K562 (cell line): ENCODE measurements around the gene EPB41L2. TPM values are rescaled to one million over a fixed set of nuclear protein-coding genes. Genes with fewer than 3 reads are reported as not detected.

Experiments used
- NONO ChIP-seq, 2 experiments: fragments of 200-400 bp in 1 of 2; fragments of 450-650 bp in 1 of 2; formaldehyde crosslinking in 1 of 2; IDR thresholded peaks; 2 replicates each; pipeline ENCODE4 v1.6.1; 2017; ENCODE audit warnings: low read depth in 2 of 2, mild to moderate bottlenecking in 2 of 2, moderate library complexity in 2 of 2, low read length in 1 of 2
- SMARCA5 ChIP-seq: fragments of 450-650 bp; IDR thresholded peaks from 2 replicates; pipeline ENCODE4 v1.6.1; 2016
- polyA plus RNA-seq, 8 experiments: library from polyadenylated mRNA; depleted of rRNA in 4 of 8; stranded (reverse) in 5 of 8; unstranded in 3 of 8; fragments of >200 nt; fragmentation: Nextera tagmentation in 2 of 8; fragmentation: Illumina TruSeq in 1 of 8; extraction: Ambion mirVana in 2 of 8; extraction: Trizol in 1 of 8; gene quantifications; 2 replicates each; pipeline versions ENCODE4 v1.2.1 to v1.2.3, GENCODE V29; 2011 to 2014; ENCODE audit warnings: inconsistent platforms in 1 of 8, missing spikeins in 1 of 8
- total RNA-seq, 7 experiments: library from RNA; depleted of rRNA in 6 of 7; stranded (reverse); fragments of >200 nt in 6 of 7; fragmentation: Illumina TruSeq in 2 of 7; extraction: Trizol in 2 of 7; gene quantifications; 2 replicates each; pipeline versions ENCODE4 v1.2.1 to v1.2.3, GENCODE V29; 2011 to 2021; ENCODE audit warnings: low replicate concordance in 1 of 7
- TF ChIP-seq, protein P1 (sequence below): sonication (generic); formaldehyde crosslinking; IDR thresholded peaks from 2 replicates; pipeline ENCODE4 v1.8.0; 2023; ENCODE audit warnings: missing genetic modification reagents, mild to moderate bottlenecking, borderline replicate concordance
- TF ChIP-seq, protein P2 (sequence below): fragments of 250-450 bp; sonication (Bioruptor Pico); IDR thresholded peaks from 2 replicates; pipeline ENCODE4 v1.4.0; 2020

The EPB41L2 gene
- total and polyA plus RNA-seq, 9 of the 15 experiments (the other 6 are each of a cell fraction or from before 2014, with no cell fraction given) = 5.1 to 53.6 (median 25.0) TPM

DNA sequence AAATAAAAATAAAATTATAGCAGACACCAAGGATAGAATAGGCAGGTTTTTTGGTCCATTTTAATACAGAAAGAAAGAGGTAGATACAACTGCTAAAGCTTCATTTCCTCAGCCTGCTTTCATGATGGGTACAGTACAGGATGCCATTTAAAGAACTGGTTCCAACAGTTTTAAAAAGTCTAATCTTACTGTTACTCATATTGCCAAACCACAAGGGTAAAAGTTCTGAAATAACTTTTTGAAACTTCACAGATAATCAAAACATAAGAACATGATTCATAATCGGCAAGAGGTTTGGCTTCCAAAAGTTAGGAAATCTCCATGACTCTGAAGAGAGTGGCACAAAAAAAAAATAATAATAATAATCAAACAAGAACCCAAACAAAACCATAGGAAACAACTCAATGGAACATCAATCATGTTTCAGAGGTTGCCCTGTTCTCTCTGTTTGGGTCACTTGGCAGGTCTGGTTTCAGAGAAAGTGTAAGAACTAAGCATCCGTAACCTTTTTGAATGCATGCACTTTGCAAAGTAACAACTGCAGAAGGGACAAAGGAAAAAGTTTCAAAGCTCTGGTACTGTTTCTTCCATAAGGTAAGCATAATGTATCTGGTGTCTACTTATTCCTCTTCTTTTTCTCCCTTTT, 156.2 kb downstream of the EPB41L2 start (continued):
- TF ChIP-seq SMARCA5 (no peak), NONO (IDR thresholded peaks at IDR 0.05; ENCODE audit: low read depth in 2 of 2, low read length in 1 of 2) (no peak)
- TF ChIP-seq, protein P1, sequence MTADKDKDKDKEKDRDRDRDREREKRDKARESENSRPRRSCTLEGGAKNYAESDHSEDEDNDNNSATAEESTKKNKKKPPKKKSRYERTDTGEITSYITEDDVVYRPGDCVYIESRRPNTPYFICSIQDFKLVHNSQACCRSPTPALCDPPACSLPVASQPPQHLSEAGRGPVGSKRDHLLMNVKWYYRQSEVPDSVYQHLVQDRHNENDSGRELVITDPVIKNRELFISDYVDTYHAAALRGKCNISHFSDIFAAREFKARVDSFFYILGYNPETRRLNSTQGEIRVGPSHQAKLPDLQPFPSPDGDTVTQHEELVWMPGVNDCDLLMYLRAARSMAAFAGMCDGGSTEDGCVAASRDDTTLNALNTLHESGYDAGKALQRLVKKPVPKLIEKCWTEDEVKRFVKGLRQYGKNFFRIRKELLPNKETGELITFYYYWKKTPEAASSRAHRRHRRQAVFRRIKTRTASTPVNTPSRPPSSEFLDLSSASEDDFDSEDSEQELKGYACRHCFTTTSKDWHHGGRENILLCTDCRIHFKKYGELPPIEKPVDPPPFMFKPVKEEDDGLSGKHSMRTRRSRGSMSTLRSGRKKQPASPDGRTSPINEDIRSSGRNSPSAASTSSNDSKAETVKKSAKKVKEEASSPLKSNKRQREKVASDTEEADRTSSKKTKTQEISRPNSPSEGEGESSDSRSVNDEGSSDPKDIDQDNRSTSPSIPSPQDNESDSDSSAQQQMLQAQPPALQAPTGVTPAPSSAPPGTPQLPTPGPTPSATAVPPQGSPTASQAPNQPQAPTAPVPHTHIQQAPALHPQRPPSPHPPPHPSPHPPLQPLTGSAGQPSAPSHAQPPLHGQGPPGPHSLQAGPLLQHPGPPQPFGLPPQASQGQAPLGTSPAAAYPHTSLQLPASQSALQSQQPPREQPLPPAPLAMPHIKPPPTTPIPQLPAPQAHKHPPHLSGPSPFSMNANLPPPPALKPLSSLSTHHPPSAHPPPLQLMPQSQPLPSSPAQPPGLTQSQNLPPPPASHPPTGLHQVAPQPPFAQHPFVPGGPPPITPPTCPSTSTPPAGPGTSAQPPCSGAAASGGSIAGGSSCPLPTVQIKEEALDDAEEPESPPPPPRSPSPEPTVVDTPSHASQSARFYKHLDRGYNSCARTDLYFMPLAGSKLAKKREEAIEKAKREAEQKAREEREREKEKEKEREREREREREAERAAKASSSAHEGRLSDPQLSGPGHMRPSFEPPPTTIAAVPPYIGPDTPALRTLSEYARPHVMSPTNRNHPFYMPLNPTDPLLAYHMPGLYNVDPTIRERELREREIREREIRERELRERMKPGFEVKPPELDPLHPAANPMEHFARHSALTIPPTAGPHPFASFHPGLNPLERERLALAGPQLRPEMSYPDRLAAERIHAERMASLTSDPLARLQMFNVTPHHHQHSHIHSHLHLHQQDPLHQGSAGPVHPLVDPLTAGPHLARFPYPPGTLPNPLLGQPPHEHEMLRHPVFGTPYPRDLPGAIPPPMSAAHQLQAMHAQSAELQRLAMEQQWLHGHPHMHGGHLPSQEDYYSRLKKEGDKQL (CRISPR knock-in tag) = no peak
- TF ChIP-seq, protein P2, sequence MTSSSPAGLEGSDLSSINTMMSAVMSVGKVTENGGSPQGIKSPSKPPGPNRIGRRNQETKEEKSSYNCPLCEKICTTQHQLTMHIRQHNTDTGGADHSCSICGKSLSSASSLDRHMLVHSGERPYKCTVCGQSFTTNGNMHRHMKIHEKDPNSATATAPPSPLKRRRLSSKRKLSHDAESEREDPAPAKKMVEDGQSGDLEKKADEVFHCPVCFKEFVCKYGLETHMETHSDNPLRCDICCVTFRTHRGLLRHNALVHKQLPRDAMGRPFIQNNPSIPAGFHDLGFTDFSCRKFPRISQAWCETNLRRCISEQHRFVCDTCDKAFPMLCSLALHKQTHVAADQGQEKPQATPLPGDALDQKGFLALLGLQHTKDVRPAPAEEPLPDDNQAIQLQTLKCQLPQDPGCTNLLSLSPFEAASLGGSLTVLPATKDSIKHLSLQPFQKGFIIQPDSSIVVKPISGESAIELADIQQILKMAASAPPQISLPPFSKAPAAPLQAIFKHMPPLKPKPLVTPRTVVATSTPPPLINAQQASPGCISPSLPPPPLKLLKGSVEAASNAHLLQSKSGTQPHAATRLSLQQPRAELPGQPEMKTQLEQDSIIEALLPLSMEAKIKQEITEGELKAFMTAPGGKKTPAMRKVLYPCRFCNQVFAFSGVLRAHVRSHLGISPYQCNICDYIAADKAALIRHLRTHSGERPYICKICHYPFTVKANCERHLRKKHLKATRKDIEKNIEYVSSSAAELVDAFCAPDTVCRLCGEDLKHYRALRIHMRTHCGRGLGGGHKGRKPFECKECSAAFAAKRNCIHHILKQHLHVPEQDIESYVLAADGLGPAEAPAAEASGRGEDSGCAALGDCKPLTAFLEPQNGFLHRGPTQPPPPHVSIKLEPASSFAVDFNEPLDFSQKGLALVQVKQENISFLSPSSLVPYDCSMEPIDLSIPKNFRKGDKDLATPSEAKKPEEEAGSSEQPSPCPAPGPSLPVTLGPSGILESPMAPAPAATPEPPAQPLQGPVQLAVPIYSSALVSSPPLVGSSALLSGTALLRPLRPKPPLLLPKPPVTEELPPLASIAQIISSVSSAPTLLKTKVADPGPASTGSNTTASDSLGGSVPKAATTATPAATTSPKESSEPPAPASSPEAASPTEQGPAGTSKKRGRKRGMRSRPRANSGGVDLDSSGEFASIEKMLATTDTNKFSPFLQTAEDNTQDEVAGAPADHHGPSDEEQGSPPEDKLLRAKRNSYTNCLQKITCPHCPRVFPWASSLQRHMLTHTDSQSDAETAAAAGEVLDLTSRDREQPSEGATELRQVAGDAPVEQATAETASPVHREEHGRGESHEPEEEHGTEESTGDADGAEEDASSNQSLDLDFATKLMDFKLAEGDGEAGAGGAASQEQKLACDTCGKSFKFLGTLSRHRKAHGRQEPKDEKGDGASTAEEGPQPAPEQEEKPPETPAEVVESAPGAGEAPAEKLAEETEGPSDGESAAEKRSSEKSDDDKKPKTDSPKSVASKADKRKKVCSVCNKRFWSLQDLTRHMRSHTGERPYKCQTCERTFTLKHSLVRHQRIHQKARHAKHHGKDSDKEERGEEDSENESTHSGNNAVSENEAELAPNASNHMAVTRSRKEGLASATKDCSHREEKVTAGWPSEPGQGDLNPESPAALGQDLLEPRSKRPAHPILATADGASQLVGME = no peak
